Measurements from ENCODE around the gene SH3RF1. TPM values are rescaled to one million over a fixed set of nuclear protein-coding genes. Genes with fewer than 3 reads are reported as not detected.

SH3RF1 gene
- total and polyA plus RNA-seq, 2 experiments from 2014 or later = 7.8 to 12.4 TPM

- Mint-ChIP-seq H3K27ac (no peak overlapping the region), H3K4me1 (peaks cover 5% of the 10 kb centered on the region), H3K9me3 (no peaks in the 10 kb centered on the region), H3K27me3 (ENCODE audit: insufficient read depth, low read depth, poor library complexity) (no peaks in the 10 kb centered on the region), H3K36me3 (ENCODE audit: low read depth) (peaks cover 30% of the 10 kb centered on the region), H3K4me3 (no peak overlapping the region)
- peaks cover 2% of the 10 kb centered on the region; the same call in 1 of the 2 replicates for H4K20me1 ChIP-seq (replicated peaks; ENCODE audit: insufficient read depth)
- H2AFZ ChIP-seq = no peak overlapping the region
- H3K4me3 ChIP-seq = no peak overlapping the region
- no peaks in the 10 kb centered on the region for H3K79me2 ChIP-seq (replicated peaks; ENCODE audit: insufficient read depth)
- ATAC-seq = no peak
- no peak for DNase-seq (ENCODE audit: low spot score)
- no peaks in the 10 kb centered on the region for H3F3A ChIP-seq (replicated peaks; ENCODE audit: low read depth)
- H3K36me3 ChIP-seq (ENCODE audit: insufficient read depth) = peaks cover 3% of the 10 kb centered on the region; the same call in 1 of the 2 replicates
- H3K4me1 ChIP-seq (ENCODE audit: insufficient read depth) = peaks cover 6% of the 10 kb centered on the region; the same call in 1 of the 2 replicates
- H3K4me2 ChIP-seq = no peak overlapping the region
- H3K9me2 ChIP-seq (ENCODE audit: insufficient read depth) = peaks cover 3% of the 10 kb centered on the region; the same call in 1 of the 2 replicates
- no peak overlapping the region for H3K27ac ChIP-seq (ENCODE audit: low read depth)
- TF ChIP-seq CREB1 (CRISPR knock-in tag; IDR thresholded peaks at IDR 0.05; ENCODE audit: low read depth) = no peak
- TF ChIP-seq REST (IDR thresholded peaks at IDR 0.05; ENCODE audit: unreplicated experiment) = no peak
- no peak for TF ChIP-seq EZH2phosphoT487 (IDR thresholded peaks at IDR 0.05; ENCODE audit: unreplicated experiment)
- TF ChIP-seq CTCF (conservative IDR thresholded peaks at IDR 0.05; ENCODE audit: low read depth in 2 of 2) = no peak
- TF ChIP-seq STAT1 (IDR thresholded peaks at IDR 0.05; ENCODE audit: unreplicated experiment) = no peak
- no peak for TF ChIP-seq EZH2 (IDR thresholded peaks at IDR 0.05; ENCODE audit: low read depth, unreplicated experiment)
- TF ChIP-seq, protein P1, sequence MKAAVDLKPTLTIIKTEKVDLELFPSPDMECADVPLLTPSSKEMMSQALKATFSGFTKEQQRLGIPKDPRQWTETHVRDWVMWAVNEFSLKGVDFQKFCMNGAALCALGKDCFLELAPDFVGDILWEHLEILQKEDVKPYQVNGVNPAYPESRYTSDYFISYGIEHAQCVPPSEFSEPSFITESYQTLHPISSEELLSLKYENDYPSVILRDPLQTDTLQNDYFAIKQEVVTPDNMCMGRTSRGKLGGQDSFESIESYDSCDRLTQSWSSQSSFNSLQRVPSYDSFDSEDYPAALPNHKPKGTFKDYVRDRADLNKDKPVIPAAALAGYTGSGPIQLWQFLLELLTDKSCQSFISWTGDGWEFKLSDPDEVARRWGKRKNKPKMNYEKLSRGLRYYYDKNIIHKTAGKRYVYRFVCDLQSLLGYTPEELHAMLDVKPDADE (IDR thresholded peaks at IDR 0.05) = no peak
- no peak for TF ChIP-seq ZNF114 (CRISPR knock-in tag; IDR thresholded peaks at IDR 0.05)
- no peak for TF ChIP-seq POLR2AphosphoS5 (IDR thresholded peaks at IDR 0.05; ENCODE audit: low read depth)
- no peak for TF ChIP-seq NANOG (IDR thresholded peaks at IDR 0.05; ENCODE audit: borderline replicate concordance)
- TF ChIP-seq ZNF462 (CRISPR knock-in tag; IDR thresholded peaks at IDR 0.05) = no peak
- no peak for TF ChIP-seq ZNF331 (CRISPR knock-in tag; IDR thresholded peaks at IDR 0.05; ENCODE audit: low read depth)
- TF ChIP-seq JUNB (IDR thresholded peaks at IDR 0.05; ENCODE audit: unreplicated experiment) = no peak
- H3K27me3 ChIP-seq (ENCODE audit: insufficient read depth) = no peaks in the 10 kb centered on the region
Observed at GRCh38 chr4:169117591-169118081, 153.1 kb downstream of the SH3RF1 start.

Data from GM23338 (cell line).